HG03025 (cell line): ENCODE results near the gene ETS1.

Experiments used
- ATAC-seq: cut with Tn5 transposase; IDR thresholded peaks from one replicate; pipeline ENCODE4 v1.9.1; 2021; ENCODE audit warnings: mild to moderate bottlenecking, moderate library complexity; ENCODE audit not compliant: unreplicated experiment, low FRiP score

ETS1 gene

DNA sequence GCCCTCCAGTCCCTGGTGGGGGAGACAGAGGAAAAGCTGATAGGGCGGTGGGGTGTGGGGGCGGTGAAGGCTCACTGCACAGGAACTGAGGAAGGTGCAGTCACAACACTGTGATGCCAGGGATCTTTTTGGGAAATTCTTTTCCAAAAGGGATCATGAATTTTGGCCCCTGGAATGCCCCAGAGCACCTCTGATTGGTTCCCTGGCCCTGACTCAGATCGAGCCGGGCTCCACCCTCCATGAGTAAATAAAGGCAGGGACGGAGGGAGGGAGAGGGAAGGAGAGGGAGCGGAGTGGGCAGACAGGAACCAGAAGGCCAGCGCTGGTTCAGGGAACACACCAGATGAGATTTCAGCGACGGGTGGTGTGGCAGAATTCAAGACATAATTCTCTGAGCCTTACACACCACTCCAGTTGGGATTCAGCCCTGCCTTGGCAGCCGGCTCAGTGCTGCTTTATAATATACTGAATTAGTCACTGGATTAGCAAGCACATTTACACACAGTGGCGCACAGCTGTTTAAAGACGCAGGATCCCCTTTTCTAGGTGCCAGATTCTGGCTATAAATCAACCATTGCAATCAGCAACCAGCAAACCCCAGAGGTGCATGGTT, 80.3 kb downstream of the ETS1 start:
- no peak for ATAC-seq

GRCh38 chr11:128506356-128506755, 81.0 kb downstream of the ETS1 start:
- ATAC-seq: no peak

DNA sequence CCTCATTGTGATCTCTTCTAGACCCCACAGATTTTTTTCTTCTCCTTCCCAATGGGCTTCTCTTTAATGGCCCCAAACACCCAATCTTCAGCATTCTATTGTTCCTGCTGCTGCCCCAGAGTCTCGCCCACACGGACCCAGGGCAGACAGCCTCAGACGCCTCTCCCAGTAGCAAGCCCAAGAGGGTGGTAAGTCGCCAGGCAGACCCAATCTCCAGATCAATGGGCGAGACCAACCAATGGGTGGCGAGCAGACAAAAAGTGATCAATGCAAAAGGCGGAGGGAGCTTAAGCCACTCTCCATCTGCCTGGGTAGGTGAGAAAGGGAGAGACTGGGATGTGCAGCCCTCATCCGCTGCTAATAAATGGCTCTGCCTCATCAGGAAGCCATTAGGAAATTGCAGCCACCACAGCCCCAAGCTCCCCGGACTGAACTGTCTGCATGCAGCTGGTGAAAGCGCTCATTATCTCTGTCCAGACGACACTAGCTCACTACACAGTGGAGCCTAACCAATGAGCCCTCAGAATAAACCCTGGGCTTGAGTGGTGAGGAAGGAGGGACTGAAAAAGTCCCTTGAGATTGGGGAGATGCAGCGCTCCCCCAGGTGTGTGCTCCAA, 81.8 kb downstream of the ETS1 start:
- no peak for ATAC-seq

GRCh38 chr11:128504486-128504885, 82.9 kb downstream of the ETS1 start:
- ATAC-seq: no peak

DNA sequence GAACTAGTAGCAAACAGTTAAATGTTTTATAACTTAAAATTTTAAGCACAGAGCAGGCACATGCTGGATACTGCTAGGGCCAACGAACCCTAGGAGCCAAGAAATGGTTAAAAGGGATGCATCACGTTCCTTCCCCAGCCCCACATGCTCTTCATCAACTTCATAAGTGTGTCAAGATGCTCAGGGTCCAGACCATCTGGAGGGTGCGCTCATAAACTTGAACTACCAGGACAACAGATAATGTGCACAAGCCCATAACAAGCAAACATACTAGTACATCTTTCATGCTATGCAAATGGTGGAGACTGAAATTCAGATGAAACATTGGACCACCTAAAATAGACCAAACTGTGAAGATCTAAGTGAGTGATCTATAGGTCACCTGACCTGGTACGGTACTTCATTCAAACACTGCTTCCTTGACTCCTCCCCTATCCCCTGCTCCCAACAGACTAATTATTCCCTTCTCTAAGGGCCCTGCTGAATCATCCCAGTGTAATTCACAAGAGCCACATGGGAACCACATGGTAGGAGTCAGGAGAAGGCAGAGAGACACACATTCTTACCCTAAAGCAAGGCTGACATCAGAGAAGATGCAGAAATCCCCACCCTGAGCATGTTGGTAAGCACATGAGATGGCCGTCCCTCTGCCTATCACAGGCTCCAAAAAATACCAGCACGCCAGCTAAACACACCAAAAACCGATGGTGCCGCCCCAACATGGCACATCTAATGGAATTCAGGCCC, 83.9 kb downstream of the ETS1 start:
- no peak for ATAC-seq

- ATAC-seq: no peak
Measured at GRCh38 chr11:128502726-128503125, 84.6 kb downstream of the ETS1 start.

GRCh38 chr11:128501632-128502549, 85.5 kb downstream of the ETS1 start:
- no peak for ATAC-seq

GRCh38 chr11:128501008-128501407, 86.3 kb downstream of the ETS1 start:
- ATAC-seq: no peak

GRCh38 chr11:128500493-128500892, 86.9 kb downstream of the ETS1 start:
- no peak for ATAC-seq

- ATAC-seq: no peak
Measured at GRCh38 chr11:128499613-128500253, 87.6 kb downstream of the ETS1 start.

DNA sequence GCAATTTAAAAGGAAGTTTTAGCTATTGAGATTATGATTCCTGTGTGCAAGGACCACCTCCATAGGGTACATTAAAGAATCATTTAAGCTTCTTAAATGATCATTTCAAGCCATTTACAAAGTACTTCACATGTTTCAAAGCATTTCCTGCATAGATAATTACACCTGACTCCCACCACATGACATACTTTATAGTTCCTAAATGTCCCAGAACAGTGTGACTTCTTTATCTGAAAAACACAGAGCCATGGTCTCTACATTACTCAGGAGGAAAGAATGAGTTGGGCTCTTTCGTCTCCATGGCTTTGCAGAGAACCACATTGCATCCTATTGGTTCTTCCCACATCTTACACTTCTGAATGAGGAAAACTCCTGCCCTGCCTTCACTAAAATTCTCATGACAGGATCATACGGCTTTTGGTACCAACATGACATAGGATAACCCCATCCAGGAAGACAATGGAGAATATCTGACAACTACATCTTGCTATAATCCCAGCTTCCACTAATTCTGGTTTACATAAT, 88.6 kb downstream of the ETS1 start:
- ATAC-seq: no peak

- ATAC-seq: no peak
Measured at GRCh38 chr11:128497776-128498095, 89.6 kb downstream of the ETS1 start.

DNA sequence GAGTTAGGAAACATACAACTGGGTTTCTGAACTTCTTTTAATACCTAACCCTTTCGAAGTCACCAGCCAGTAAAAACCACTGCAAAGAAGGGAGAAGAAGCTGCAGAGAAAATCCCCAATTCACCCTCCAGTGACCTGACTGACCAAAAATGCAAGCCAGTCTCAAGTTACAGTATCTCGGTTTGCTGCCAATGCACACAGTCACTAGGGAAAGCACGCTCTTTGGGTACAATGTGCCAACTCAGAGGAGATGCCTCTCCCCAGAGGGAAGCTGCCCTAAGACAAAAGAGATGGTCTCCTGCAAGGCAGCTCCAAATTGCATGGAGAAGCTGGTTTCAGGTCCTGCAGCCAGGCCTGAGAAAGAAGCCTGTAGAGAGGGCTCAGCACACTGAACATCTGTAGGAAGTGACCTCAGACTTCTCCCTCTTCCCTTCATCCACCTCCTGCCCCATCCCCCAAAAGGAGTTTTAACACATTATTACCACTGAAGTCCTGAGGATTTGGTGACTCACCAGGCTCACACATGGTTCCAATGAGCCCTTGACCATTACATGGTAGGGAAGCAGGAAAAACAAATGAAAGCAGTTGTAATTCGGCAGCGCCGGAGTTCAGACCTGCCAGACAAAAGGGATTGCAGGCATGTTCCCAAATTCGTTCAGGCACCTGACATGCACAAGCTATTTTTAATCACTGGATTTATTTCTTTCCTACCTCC, 90.1 kb downstream of the ETS1 start:
- ATAC-seq: no peak

DNA sequence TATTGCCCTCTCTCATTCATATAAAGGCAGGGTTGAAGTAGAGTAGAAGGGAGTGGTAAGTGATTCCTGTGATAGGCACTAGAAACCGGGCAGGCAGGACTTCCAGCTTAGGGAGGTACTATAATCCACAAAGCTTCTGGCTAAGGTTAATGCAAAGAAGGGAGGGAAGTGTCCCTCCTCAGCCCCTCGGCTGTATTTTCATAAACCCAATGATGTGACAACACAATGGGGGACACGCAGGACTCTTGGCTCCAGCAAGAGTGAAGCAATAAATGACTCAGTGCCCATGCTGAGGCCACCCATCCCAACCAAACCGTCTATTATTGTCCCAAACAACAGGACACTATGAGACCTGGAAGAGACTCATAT, 90.7 kb downstream of the ETS1 start:
- ATAC-seq: no peak

- no peak for ATAC-seq
Measured at GRCh38 chr11:128496249-128496648, 91.1 kb downstream of the ETS1 start.

DNA sequence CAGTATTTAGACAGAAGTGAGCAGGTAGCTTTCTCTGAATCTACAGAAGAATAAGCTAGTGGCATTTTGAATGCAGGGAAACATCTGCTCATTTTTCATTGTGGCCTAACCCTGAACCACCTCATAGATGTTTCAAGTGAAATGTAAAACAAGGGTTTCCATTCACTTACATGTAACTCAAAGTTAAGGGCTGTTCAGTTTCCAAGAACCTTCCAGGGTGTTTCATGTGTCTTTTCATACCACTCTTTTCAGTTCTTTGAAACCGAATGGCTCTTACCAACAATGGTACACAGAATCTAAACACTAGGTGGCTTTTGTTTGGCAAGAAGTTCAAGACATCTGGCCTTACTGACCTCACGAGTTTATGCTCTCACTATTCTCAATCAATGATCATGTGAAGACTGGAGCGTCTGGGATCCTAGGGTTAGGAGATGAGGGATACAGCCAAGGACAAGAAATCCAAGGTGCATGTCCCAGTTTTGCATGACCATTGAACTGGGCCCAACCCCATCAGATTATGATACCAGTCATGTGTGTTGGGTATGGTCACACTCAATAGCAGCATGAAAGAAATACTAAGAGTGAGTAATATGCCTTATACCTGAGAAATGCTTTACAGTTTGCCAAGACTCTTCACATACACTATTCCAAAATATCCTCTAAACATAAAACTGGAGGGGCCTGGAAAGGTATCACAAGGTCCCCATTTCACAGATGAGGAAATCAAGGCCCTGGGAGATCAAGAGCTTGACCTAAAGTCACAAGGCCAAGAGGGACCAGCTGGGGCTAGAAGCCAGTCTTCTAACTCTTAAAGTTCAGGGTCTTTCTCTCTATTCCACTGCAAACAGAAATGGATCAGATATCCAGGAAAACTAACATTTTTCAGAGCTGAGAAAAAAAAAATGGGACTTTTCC, 92.7 kb downstream of the ETS1 start:
- no peak for ATAC-seq

DNA sequence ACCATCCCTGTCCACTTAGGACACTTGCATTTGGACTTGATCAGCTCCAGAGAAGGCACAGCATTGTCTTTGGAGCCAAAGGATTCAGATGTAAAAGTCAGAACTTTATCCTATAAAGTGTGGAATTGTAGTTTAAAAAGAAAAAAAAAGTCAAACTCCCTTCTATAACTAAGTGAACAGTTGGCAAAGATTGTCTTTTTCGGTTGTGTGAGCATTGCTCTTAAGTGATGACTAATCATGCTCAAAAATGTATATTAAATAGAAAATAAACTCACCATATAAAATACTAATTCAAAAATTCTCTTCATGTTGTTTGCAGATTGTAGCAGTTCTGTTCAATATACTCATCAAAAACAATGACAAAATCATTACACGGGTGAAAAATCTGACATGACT, 93.8 kb downstream of the ETS1 start:
- no peak for ATAC-seq

GRCh38 chr11:128492903-128493569, 94.3 kb downstream of the ETS1 start:
- ATAC-seq: no peak
